Heart left ventricle (tissue), 16 donors: ENCODE data around the gene NPM1. TPM values are rescaled to one million over a fixed set of nuclear protein-coding genes. Genes with fewer than 3 reads are reported as not detected.

Experiments
- ATAC-seq, 4 donors: fragments of 200-7000 bp; cut with Tn5 transposase; one replicate each; pipeline ENCODE4 v1.9.1; 2020 to 2022; ENCODE audit warnings: moderate library complexity in 4 of 4, mild to moderate bottlenecking in 3 of 4, moderate number of reproducible peaks in 1 of 4
- DNase-seq, 5 donors: peaks; one replicate each; pipeline ENCODE4 v3.0.0-alpha.2; 2020
- H3K27ac ChIP-seq, 12 donors: fragments of 200-600 bp; sonication (generic) in 4 of 12; one replicate each; pipeline versions ENCODE4 v1.5.0 to v1.8.0; 2016 to 2022; ENCODE audit warnings: mild to moderate bottlenecking in 2 of 12
- H3K27me3 ChIP-seq, 9 donors: fragments of 200-600 bp; sonication (generic) in 2 of 9; one replicate each; pipeline versions ENCODE4 v1.5.1 to v1.8.0; 2016 to 2022; ENCODE audit warnings: mild to moderate bottlenecking in 3 of 9
- H3K36me3 ChIP-seq, 9 donors: fragments of 200-600 bp; sonication (generic) in 2 of 9; one replicate each; pipeline versions ENCODE4 v1.5.0 to v1.8.0; 2018 to 2022; ENCODE audit warnings: mild to moderate bottlenecking in 2 of 9
- H3K4me1 ChIP-seq, 12 donors: fragments of 200-600 bp; sonication (generic) in 4 of 12; one replicate each; pipeline versions ENCODE4 v1.5.0 to v1.8.0; 2016 to 2022; ENCODE audit warnings: mild to moderate bottlenecking in 3 of 12
- H3K4me3 ChIP-seq, 12 donors: fragments of 200-600 bp; sonication (generic) in 4 of 12; one replicate each; pipeline versions ENCODE4 v1.5.0 to v1.8.0; 2017 to 2022; ENCODE audit warnings: mild to moderate bottlenecking in 9 of 12, moderate library complexity in 4 of 12
- H3K9me3 ChIP-seq, 12 donors: fragments of 200-600 bp; sonication (generic) in 4 of 12; one replicate each; pipeline versions ENCODE4 v1.5.0 to v1.8.0; 2016 to 2022; ENCODE audit warnings: mild to moderate bottlenecking in 1 of 12
- CTCF ChIP-seq, 12 donors: fragments of 200-600 bp; sonication (generic) in 4 of 12; IDR thresholded peaks; one replicate each; pipeline versions ENCODE4 v1.5.0 to v1.8.0; 2018 to 2022; ENCODE audit warnings: antibody characterized with exemption in 12 of 12, mild to moderate bottlenecking in 5 of 12
- POLR2A ChIP-seq, 2 donors: fragments of 450-650 bp; IDR thresholded peaks; one replicate each; pipeline ENCODE4 v1.6.1; 2017; ENCODE audit warnings: antibody characterized with exemption in 2 of 2, mild to moderate bottlenecking in 2 of 2, moderate library complexity in 2 of 2
- WGBS, 4 donors: extraction: QIAGEN DNeasy Blood & Tissue Kit in 2 of 4; methylation state at CpG; one replicate each; pipeline versions ENCODE4 v1.1.5 to v1.1.7; 2013 to 2018; 5-methylcytosine and 5-hydroxymethylcytosine counted together
- intact Hi-C, 10 donors: fragments of 100-400 bp; cut with DNase I; formaldehyde crosslinking; loops; one replicate each; pipeline versions ENCODE4 v1.11.1 to v1.14.2; 2022
- microRNA-seq, 4 donors: library from miRNA; unstranded; fragments of <30 nt; microRNA quantifications; one replicate each; pipeline versions ENCODE4 to v1.2.0, GENCODE V29; 2017 to 2020
- polyA plus RNA-seq, 2 donors: library from polyadenylated mRNA; stranded (reverse); fragments of 200-250 nt; gene quantifications; one replicate each; pipeline ENCODE4 v1.2.3, GENCODE V29; 2013
- total RNA-seq, 9 donors: library from RNA; depleted of rRNA in 2 of 9; stranded (reverse); fragments of >200 nt in 2 of 9; fragmentation: NEBNext Ultra II Directional in 3 of 9; extraction: Animal tissue kit (Norgen Biotek cat#: 25700) in 3 of 9; gene quantifications; one replicate each; pipeline versions ENCODE4 v1.1.0 to v1.2.4, GENCODE V29; 2016 to 2023
- donor health status: ischemic (EF 13 %, LVEDD 7.1; RV severe dilation, severe dysfunction).
- donor health status: healthy with polysubstance abuse.
- donor health status: DM: no; HTN: yes; CAD: no.
- donor health status: DM: no; HTN: no; CAD: no.
- donor health status: ischemic (EF 25% LVEDD 6.9; RV normal size, moderate dysfunction).
- donor health status: ischemic (EF 25% LVEDD 5.7; RV mildly dilated, moderate dysfunction).
- donor health status: healthy.
- donor health status: DM: yes; HTN: yes; CAD: no.
- donor health status: ischemic (EF 35%, LVEDD 5.7; RV mildly dilated, moderate dysfunction).
- donor health status: nonischemic (EF 11% LVEDD 7.7; RV severe dilation, severe dysfunction).
- donor health status: DM: yes; HTN: yes; CAD: no.
- donor health status: PGD.
- donor health status: ischemic (EF 29% LVEDD 5.4; RV normal size, mild dysfunction).
- donor health status: nonischemic (EF 23%, LVEDD 6.1; RV moderate dilation, normal function).

NPM1 gene
- total and polyA plus RNA-seq, 11 donors, result 240 to 1,458 (median 442) TPM

- Histone ChIP-seq H3K27me3 (peaks cover 0 to 10% (median 0%) of the 10 kb centered on the region in 9 donors), H3K4me3 (no peak overlapping the region), H3K27ac (peak overlapping the region in 2 of 12 donors; percentile 41 to 64), H3K9me3 (no peaks in the 10 kb centered on the region), H3K4me1 (peaks cover 0 to 21% (median 6%) of the 10 kb centered on the region in 12 donors), H3K36me3 (peaks cover 0 to 27% (median 0%) of the 10 kb centered on the region in 9 donors)
- DNase-seq, result peak in 1 of 5 donors; percentile 46
- peak in 3 of 4 donors; percentile 10 to 26 (median 10) for ATAC-seq
- TF ChIP-seq POLR2A (IDR thresholded peaks at IDR 0.05) (no peak), CTCF (IDR thresholded peaks at IDR 0.05) (no peak)
- intact Hi-C loops, result no loop called here
- WGBS, 4 donors, result 40 to 62% (median 56%) methylated on average over 10 of the region's 10 CpGs
Observed at GRCh38 chr5:171454549-171454948, 66.9 kb downstream of the NPM1 start.

- 79 to 89% (median 86%) methylated on average over 2 of the region's 2 CpGs for WGBS, 4 donors
- Histone ChIP-seq H3K36me3 (peaks cover 0 to 25% (median 0%) of the 10 kb centered on the region in 9 donors), H3K9me3 (no peaks in the 10 kb centered on the region), H3K27me3 (peaks cover 0 to 6% (median 0%) of the 10 kb centered on the region in 9 donors), H3K4me3 (no peak overlapping the region), H3K27ac (no peak overlapping the region), H3K4me1 (peaks cover 0 to 17% (median 4%) of the 10 kb centered on the region in 12 donors)
- DNase-seq, result no peak
- TF ChIP-seq CTCF (IDR thresholded peaks at IDR 0.05) (no peak), POLR2A (IDR thresholded peaks at IDR 0.05) (no peak)
- ATAC-seq, result no peak
- intact Hi-C loops, result no loop called here
Observed at GRCh38 chr5:171455522-171455921, 67.9 kb downstream of the NPM1 start.

GRCh38 chr5:171457208-171457981, 69.7 kb downstream of the NPM1 start:
- intact Hi-C loops, result no loop called here
- Histone ChIP-seq H3K27ac (no peak overlapping the region), H3K9me3 (no peaks in the 10 kb centered on the region), H3K36me3 (peaks cover 0 to 25% (median 0%) of the 10 kb centered on the region in 9 donors), H3K4me1 (peaks cover 0 to 13% (median 2%) of the 10 kb centered on the region in 12 donors), H3K27me3 (no peaks in the 10 kb centered on the region), H3K4me3 (no peak overlapping the region)
- DNase-seq, result no peak
- ATAC-seq, result no peak
- 87 to 95% (median 93%) methylated on average over 25 of the region's 25 CpGs for WGBS, 4 donors
- TF ChIP-seq CTCF (IDR thresholded peaks at IDR 0.05), result no peak

GRCh38 chr5:171459839-171460238, 72.2 kb downstream of the NPM1 start:
- no peak for TF ChIP-seq POLR2A (IDR thresholded peaks at IDR 0.05)
- TF ChIP-seq CTCF (IDR thresholded peaks at IDR 0.05), result no peak
- 72 to 77% (median 73%) methylated on average over 3 to 6 of the region's 6 CpGs for WGBS, 4 donors
- Histone ChIP-seq H3K9me3 (no peaks in the 10 kb centered on the region), H3K4me1 (peaks cover 0 to 6% (median 0%) of the 10 kb centered on the region in 12 donors), H3K27me3 (no peaks in the 10 kb centered on the region), H3K4me3 (no peak overlapping the region), H3K27ac (no peak overlapping the region), H3K36me3 (peaks cover 0 to 25% (median 0%) of the 10 kb centered on the region in 9 donors)
- no peak for DNase-seq
- intact Hi-C loops, result no loop called here
- peak in 1 of 4 donors; percentile 25 for ATAC-seq

Small RNA genes within 50 kb of the gene (microRNA-seq; reads per million reads assigned to microRNA genes)
- 0.60 to 1.9 (median 0.99) reads per million in 4 donors for gene MIR3912

Other genes with a start within 250 kb of the NPM1 start
- gene TLX3, start 78.6 kb upstream of the NPM1 start, total RNA-seq, result under 1 TPM in 1 of 9 donors, not detected in 8; 0.15 TPM
- gene TLX3, start 78.6 kb upstream of the NPM1 start, polyA plus RNA-seq, result not detected
- gene FGF18, start 31.8 kb downstream of the NPM1 start, total RNA-seq, result 10 to 100 TPM in 7 of 9 donors, 1 to 10 TPM in 2; 6.8 to 63.0 (median 23.1) TPM
- 1 to 10 TPM; 3.4 to 5.5 TPM for gene FGF18, start 31.8 kb downstream of the NPM1 start, polyA plus RNA-seq